CD14-positive monocyte (primary cell): Measurements from ENCODE around the gene ATP5F1D. TPM values are rescaled to one million over a fixed set of nuclear protein-coding genes. Genes with fewer than 3 reads are reported as not detected.
A peak's percentile ranks its signal among the peaks of the same experiment; 100 is the strongest.

Experiments
- DNase-seq, 3 donors: peaks; one replicate each; pipeline ENCODE4 v3.0.0-alpha.2; 2011 to 2022
- H2AFZ ChIP-seq: 2 replicates; pipeline ENCODE4 v1.6.0; 2012; ENCODE audit warnings: mild to moderate bottlenecking, low read depth, low read length, inconsistent platforms; ENCODE audit not compliant: insufficient read depth, poor library complexity, severe bottlenecking
- H3K27ac ChIP-seq, 2 donors: 1 replicate in 1 of 2; 2 replicates in 1 of 2; pipeline ENCODE4 v1.5.1; 2012 to 2013; ENCODE audit warnings: low read length in 2 of 2, control low read depth in 1 of 2, inconsistent platforms in 1 of 2, low read depth in 1 of 2, mild to moderate bottlenecking in 1 of 2
- H3K27me3 ChIP-seq, 2 donors: one replicate each; pipeline versions ENCODE4 v1.6.0 to v1.6.1; 2011 to 2013; ENCODE audit warnings: low read length in 2 of 2; ENCODE audit not compliant: control insufficient read depth in 2 of 2, insufficient read depth in 2 of 2
- H3K36me3 ChIP-seq, 2 donors: replicated peaks in 1 of 2; 1 replicate in 1 of 2; 2 replicates in 1 of 2; pipeline versions ENCODE4 v1.5.1 to v1.6.1; 2012 to 2013; ENCODE audit warnings: low read length in 2 of 2, control low read depth in 1 of 2, inconsistent platforms in 1 of 2, mild to moderate bottlenecking in 1 of 2; ENCODE audit not compliant: insufficient read depth in 2 of 2, control insufficient read depth in 1 of 2
- H3K4me1 ChIP-seq, 2 donors: 1 replicate in 1 of 2; 2 replicates in 1 of 2; pipeline versions ENCODE4 v1.5.1 to v1.6.1; 2012 to 2013; ENCODE audit warnings: low read length in 2 of 2, control low read depth in 1 of 2, inconsistent platforms in 1 of 2, mild to moderate bottlenecking in 1 of 2, moderate library complexity in 1 of 2; ENCODE audit not compliant: insufficient read depth in 2 of 2, control insufficient read depth in 1 of 2
- H3K4me2 ChIP-seq: replicated peaks from 2 replicates; pipeline ENCODE3; 2012; ENCODE audit warnings: low read length, moderate library complexity, mild to moderate bottlenecking; ENCODE audit not compliant: poor library complexity, severe bottlenecking; ENCODE audit errors: extremely low read depth
- H3K4me3 ChIP-seq, 3 experiments: fragments of 200-600 bp in 1 of 3; sonication (generic) in 1 of 3; replicated peaks in 1 of 3; 1 replicate in 2 of 3; 2 replicates in 1 of 3; pipeline ENCODE4 v1.5.1; 2011 to 2013; ENCODE audit warnings: low read length in 3 of 3, mild to moderate bottlenecking in 3 of 3, control low read depth in 2 of 3, low read depth in 2 of 3, inconsistent platforms in 1 of 3, moderate library complexity in 1 of 3
- H3K79me2 ChIP-seq: 2 replicates; pipeline ENCODE4 v1.6.0; 2012; ENCODE audit warnings: mild to moderate bottlenecking, control low read depth, inconsistent platforms, low read length, moderate library complexity; ENCODE audit not compliant: insufficient read depth
- H3K9ac ChIP-seq: 2 replicates; pipeline ENCODE4 v1.6.0; 2017; ENCODE audit warnings: low read length, mild to moderate bottlenecking; ENCODE audit not compliant: insufficient read depth, poor library complexity, severe bottlenecking
- H3K9me3 ChIP-seq, 2 donors: replicated peaks in 1 of 2; 1 replicate in 1 of 2; 2 replicates in 1 of 2; pipeline versions ENCODE4 v1.5.1 to v1.6.1; 2012 to 2013; ENCODE audit warnings: low read length in 2 of 2, control low read depth in 1 of 2; ENCODE audit not compliant: control insufficient read depth in 1 of 2, insufficient read depth in 1 of 2
- H4K20me1 ChIP-seq: 2 replicates; pipeline ENCODE4 v1.6.0; 2012; ENCODE audit warnings: mild to moderate bottlenecking, low read length, control low read depth, moderate library complexity; ENCODE audit not compliant: insufficient read depth
- H3K27ac Mint-ChIP-seq, 7 donors: one replicate each; pipeline ENCODE4 v1.8.0; 2020; ENCODE audit warnings: mild to moderate bottlenecking in 7 of 7, mixed read lengths in 7 of 7, moderate library complexity in 6 of 7, inconsistent platforms in 2 of 7
- H3K27me3 Mint-ChIP-seq, 3 donors: one replicate each; pipeline ENCODE4 v1.8.0; 2021 to 2022; ENCODE audit warnings: low read depth in 3 of 3, mild to moderate bottlenecking in 3 of 3, mixed read lengths in 3 of 3, moderate library complexity in 3 of 3, inconsistent platforms in 1 of 3
- H3K36me3 Mint-ChIP-seq, 2 donors: one replicate each; pipeline ENCODE4 v1.8.0; 2020; ENCODE audit warnings: mixed read lengths in 2 of 2, inconsistent platforms in 1 of 2, mild to moderate bottlenecking in 1 of 2
- H3K4me1 Mint-ChIP-seq: one replicate; pipeline ENCODE4 v1.8.0; 2020; ENCODE audit warnings: mild to moderate bottlenecking, mixed read lengths
- H3K4me3 Mint-ChIP-seq, 2 donors: one replicate each; pipeline ENCODE4 v1.8.0; 2020; ENCODE audit warnings: mild to moderate bottlenecking in 2 of 2, mixed read lengths in 2 of 2, moderate library complexity in 1 of 2
- H3K9me3 Mint-ChIP-seq, 7 donors: one replicate each; pipeline ENCODE4 v1.8.0; 2020 to 2022; ENCODE audit warnings: mixed read lengths in 7 of 7, mild to moderate bottlenecking in 6 of 7, moderate library complexity in 6 of 7, inconsistent platforms in 2 of 7
- WGBS: methylation state at CpG from one replicate; pipeline ENCODE4 v1.1.5; 2013; ENCODE audit warnings: missing lambda C conversion rate; ENCODE audit not compliant: insufficient coverage; 5-methylcytosine and 5-hydroxymethylcytosine counted together
- intact Hi-C, 2 donors: fragments of 100-400 bp; cut with micrococcal nuclease; formaldehyde crosslinking; loops; one replicate each; pipeline versions ENCODE4 v1.15.0 to v1.15.1; 2023
- polyA plus RNA-seq, 3 donors: library from polyadenylated mRNA; depleted of rRNA in 1 of 3; unstranded in 2 of 3; stranded (reverse) in 1 of 3; fragments of 300-500 nt in 2 of 3; fragments of >200 nt in 1 of 3; fragmentation: Illumina TruSeq in 2 of 3; gene quantifications; 1 replicate in 2 of 3; 2 replicates in 1 of 3; pipeline ENCODE4 v1.2.3, GENCODE V29; 2012 to 2021
- TF ChIP-seq, protein P1 (sequence below): fragments of 200-600 bp; IDR thresholded peaks from one replicate; pipeline ENCODE4 v1.8.0; 2022; ENCODE audit warnings: antibody characterized with exemption, mild to moderate bottlenecking

Gene ATP5F1D
- polyA plus RNA-seq, 3 donors = 122 to 160 (median 143) TPM

DNA sequence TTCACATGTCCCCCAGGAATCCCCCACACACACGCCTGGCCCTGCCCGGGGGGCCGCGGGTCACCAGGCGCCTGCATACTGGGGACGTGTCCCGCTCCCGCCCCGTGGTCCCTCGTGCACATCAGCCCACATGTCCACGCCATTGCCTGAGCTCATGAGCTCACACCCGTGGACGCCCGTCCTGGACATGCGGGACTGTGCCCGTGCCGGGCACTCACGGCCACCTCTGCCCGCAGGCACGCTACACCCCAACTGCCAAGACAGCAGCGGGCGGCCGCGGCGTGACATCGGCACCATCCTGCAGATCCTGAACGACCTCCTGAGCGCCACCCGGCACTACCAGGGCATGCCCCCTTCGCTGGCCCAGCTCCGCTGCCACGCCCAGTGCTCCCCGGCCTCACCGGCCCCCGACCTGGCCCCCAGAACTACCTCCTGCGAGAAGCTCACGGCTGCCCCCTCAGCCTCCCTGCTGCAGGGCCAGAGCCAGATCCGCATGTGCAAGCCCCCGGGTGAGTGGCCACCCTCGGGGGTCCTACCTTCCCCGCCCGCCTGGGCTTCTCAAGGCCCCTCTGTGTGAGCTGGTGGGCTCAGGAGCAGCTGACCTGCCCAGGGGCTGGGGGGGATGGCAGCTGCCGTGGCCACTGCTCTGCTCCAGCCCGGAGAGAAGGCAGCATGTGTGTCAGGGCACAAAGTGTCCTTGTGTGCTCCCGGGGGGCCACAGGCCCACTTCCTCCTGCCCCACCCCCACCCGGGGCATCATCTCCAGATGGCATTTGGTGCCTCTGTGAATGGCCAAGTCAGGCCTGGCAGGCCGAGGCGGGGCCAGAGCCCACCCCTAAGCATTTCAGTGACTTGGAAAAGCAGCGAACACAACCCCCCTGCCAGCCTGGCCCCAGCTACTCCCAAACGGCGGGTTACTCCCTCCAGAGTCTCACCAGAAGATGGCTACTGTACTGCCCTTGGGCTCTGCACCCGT lies 13.9 kb downstream of the ATP5F1D start:
- no peak for DNase-seq
- Histone ChIP-seq H3K27ac (peak overlapping the region; percentile 27 to 92), H3K36me3 (peaks cover 49 to 60% of the 10 kb centered on the region in 2 donors), H3K27me3 (no peaks in the 10 kb centered on the region), H2AFZ (no peak overlapping the region), H3K4me2 (no peak overlapping the region), H4K20me1 (peaks cover 97% of the 10 kb centered on the region), H3K4me3 (peak overlapping the region in 1 of 3 experiments; percentile 99), H3K9me3 (no peaks in the 10 kb centered on the region), H3K9ac (no peak overlapping the region), H3K4me1 (peaks cover 66 to 73% of the 10 kb centered on the region in 2 donors), H3K79me2 (peaks cover 76% of the 10 kb centered on the region)
- TF ChIP-seq, protein P1, sequence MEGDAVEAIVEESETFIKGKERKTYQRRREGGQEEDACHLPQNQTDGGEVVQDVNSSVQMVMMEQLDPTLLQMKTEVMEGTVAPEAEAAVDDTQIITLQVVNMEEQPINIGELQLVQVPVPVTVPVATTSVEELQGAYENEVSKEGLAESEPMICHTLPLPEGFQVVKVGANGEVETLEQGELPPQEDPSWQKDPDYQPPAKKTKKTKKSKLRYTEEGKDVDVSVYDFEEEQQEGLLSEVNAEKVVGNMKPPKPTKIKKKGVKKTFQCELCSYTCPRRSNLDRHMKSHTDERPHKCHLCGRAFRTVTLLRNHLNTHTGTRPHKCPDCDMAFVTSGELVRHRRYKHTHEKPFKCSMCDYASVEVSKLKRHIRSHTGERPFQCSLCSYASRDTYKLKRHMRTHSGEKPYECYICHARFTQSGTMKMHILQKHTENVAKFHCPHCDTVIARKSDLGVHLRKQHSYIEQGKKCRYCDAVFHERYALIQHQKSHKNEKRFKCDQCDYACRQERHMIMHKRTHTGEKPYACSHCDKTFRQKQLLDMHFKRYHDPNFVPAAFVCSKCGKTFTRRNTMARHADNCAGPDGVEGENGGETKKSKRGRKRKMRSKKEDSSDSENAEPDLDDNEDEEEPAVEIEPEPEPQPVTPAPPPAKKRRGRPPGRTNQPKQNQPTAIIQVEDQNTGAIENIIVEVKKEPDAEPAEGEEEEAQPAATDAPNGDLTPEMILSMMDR = no peak
- Mint-ChIP-seq H3K27me3 (peaks cover 0 to 6% (median 0%) of the 10 kb centered on the region in 3 donors), H3K4me1 (peaks cover 48% of the 10 kb centered on the region), H3K9me3 (peaks cover 0 to 2% (median 0%) of the 10 kb centered on the region in 7 donors), H3K27ac (peak overlapping the region; percentile 51 to 89 (median 81)), H3K4me3 (no peak overlapping the region), H3K36me3 (peaks cover 37 to 59% of the 10 kb centered on the region in 2 donors)
- intact Hi-C loops = no loop called here
- 92% methylated on average over 41 of the region's 52 CpGs for WGBS

DNA sequence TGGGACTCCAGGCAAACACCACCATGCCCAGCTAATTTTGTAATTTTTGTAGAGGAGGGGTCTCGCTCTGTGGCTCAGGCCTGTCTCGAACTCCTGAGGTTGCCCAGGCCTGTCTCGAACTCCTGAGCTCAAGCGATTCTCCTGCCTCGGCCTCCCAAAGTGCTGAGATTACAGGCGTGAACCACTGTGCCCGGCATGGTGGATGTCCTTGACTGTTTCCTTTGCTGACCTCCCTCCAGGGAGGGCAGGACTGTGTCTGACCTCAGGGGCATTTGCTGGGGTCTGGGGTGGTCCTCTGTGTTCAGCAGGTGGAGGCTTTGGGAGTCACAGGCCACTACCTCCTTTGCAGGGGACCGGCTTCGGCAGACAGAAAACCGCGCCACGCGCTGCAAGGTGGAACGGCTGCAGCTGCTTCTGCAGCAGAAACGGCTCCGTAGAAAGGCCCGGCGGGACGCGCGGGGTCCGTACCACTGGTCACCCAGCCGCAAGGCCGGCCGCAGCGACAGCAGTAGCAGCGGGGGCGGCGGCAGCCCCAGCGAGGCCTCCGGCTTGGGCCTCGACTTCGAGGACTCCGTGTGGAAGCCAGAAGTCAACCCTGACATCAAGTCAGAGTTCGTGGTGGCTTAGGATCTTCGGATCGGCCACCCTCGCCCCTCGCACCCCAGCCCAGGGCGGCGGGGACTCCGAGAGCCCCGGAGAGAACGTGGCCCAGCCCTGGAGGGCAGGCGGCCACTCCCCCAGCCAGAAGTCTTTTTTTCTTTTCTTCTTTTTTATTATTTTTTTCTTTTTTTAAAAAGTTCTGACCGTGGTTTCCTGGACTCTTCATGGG lies 15.3 kb downstream of the ATP5F1D start:
- WGBS = 96% methylated on average over 32 of the region's 46 CpGs
- Histone ChIP-seq H3K27me3 (no peaks in the 10 kb centered on the region), H3K4me1 (peaks cover 76 to 85% of the 10 kb centered on the region in 2 donors), H2AFZ (no peak overlapping the region), H4K20me1 (peaks cover 84% of the 10 kb centered on the region), H3K9ac (no peak overlapping the region), H3K9me3 (no peaks in the 10 kb centered on the region), H3K79me2 (peaks cover 62% of the 10 kb centered on the region), H3K4me3 (peak overlapping the region in 1 of 3 experiments; percentile 93), H3K36me3 (peaks cover 42 to 50% of the 10 kb centered on the region in 2 donors), H3K4me2 (peak overlapping the region; percentile 95), H3K27ac (no peak overlapping the region)
- TF ChIP-seq, protein P1 = no peak
- DNase-seq = no peak
- H3K27ac Mint-ChIP-seq = peak overlapping the region in 5 of 7 donors; percentile 89 to 97 (median 94)
- peak overlapping the region in 1 of 2 donors; percentile 85 for H3K4me3 Mint-ChIP-seq
- peaks cover 0 to 2% (median 0%) of the 10 kb centered on the region in 7 donors for H3K9me3 Mint-ChIP-seq
- H3K4me1 Mint-ChIP-seq = peaks cover 55% of the 10 kb centered on the region
- peaks cover 3 to 5% (median 4%) of the 10 kb centered on the region in 3 donors for H3K27me3 Mint-ChIP-seq
- intact Hi-C loops = no loop called here
- H3K36me3 Mint-ChIP-seq = peaks cover 35 to 51% of the 10 kb centered on the region in 2 donors
